ENCODE results near the gene EYS.
"Not testable (repeated sequence)": the region's sequence is repeated elsewhere in the genome, so short reads cannot be mapped to it uniquely, and the experiment has no call there.

The EYS gene

DNA sequence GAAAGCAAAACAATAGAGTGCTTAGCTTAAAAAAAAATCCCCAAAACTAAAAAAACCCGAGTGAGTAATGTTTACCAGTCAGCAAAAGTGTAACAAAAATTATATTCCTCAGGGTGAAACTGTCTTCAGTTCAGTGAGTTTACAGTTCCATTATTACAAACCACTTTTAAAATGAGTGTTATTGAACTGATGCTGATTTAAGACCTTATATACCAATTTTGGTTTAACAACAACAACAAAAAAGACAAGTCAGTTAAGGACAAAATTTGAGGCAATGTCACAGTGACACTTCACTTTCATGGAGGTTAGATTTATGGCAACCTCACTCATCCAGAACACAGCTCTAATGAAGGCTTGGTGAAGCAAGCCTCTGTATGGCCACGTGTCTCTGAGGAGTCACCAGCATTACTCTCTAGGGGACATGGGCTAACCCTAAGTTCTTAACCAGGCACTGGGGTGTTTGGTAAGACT is 1440.6 kb downstream of the EYS start:
- DNase-seq, result no peak

DNA sequence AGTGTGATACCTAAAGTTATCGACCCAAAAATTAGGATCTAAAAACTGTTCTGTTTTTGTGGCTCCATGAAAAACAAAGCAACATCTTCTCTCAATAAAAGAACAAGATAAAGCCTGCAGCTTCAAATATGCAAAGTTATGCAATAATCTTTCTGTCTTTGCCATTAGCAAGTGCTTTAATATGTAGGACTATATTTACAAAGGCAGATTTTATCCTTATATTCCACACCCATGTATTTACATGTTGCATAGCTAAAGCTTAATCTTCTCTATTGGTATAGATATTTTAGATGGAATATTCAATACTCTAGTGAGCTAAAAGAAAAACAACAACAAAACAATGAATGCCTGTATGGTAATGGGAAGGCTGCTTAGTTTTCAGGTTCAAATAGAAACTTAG is 1443.2 kb downstream of the EYS start:
- no peak for DNase-seq

DNA sequence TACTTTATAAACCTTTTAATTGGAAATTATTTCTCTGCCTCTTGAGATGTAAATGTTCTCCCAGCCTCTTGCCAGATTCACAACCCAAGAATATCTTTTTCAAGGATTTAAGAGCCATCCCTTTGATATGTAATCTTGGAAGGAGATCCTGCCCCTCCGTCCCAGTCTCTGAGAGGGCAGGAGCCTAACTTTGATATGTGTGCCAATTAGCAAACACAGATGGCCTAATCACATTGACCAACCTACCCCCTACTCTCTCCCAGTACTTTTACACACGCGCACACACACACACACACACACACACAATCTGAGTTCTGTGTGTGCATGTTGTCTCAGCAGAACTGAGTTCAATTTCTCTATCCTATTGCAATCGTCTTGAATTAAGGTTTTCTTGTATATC is 1447.7 kb downstream of the EYS start:
- no peak for DNase-seq

DNA sequence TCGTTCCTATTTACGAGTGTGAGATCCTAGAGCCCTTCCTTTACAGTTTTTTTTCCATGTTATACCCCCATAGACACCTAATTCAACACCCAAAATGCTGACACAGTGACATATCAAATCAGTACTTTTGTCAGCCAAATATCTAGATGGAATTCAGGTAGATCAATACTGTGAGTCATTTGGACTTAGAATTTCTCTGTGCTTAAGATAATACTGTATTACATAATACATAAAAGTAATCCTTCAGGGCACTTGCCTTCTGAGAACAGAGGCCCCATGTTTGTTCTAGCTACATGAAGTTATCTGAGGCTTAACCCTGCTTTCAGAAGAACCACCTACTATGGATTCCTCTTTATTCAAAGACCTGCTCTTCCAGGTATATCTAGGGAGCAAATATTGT is 1448.3 kb downstream of the EYS start:
- DNase-seq, result no peak

DNA sequence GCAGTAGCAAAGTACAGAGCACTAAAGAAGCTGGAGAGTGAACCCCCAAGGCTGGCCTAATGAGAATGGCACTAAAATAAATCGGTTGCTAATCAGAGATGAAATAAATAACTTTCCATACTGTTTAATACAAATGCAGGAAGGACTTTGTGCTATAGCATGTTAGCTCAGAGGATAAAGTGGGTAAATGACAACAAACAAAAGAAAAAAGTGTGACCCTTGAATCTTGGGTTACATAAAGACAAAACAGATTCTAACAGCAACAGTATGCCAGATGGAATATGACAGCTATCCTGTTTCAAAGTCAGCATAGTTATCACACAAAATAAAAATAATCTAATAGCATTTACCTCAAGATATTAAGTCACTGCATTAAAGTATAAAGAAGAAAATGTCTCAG is 1448.7 kb downstream of the EYS start:
- DNase-seq, result no peak

DNA sequence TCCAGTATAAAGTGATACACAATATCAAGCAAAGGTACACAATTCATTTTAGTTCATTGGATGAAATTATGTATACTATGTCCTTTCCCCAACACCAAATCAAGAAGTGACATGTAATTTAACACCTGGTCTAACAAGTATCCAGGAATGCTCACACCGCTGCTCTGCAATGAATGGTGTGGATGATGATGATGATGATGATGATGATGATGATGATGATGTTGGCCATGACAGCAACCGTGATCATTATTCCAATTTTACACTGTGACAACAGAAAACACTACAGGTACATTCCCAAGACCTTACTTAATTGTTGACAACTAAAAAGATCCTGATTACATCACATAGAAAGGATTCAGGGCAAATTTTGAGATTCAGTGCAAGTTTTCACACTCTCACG is 1449.4 kb downstream of the EYS start:
- DNase-seq, result no peak

DNA sequence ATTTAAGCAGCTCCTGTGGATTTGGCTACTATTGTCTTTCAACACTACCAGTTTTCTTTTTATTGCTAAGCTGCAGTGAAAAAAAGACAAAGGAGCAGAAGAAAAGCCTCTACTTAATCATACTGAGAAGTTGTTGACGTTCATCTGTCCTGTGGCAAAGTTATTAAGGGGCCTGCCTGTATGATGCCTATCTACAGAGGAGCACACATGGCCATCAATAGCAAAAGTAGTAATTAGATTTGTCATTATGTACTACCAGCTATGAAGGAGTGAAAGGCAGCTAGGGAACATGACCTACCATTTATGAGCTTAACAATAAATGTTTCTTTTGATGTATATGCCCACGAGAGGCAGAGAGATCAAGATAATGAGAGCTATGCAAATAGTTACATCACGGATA is 1450.5 kb downstream of the EYS start:
- no peak for DNase-seq

DNA sequence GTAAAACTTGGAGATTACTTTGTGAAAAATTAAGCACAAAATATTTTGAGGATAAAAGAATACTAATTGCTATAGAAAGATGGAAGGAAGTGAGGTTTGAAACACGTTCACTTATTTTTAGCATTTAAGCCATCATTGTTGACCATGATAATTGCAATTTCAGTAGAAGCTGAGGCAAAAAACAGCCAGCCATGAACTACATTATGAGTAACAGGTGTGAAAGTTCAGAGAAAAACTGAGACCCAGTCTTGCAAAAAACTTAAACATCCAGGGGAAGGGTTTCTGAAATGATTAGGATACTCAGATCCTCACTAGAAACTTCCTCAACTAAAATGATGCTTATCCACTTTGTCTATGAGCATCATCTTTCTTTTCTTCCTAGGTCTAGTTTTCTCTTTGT is 1452.0 kb downstream of the EYS start:
- DNase-seq, result no peak

DNA sequence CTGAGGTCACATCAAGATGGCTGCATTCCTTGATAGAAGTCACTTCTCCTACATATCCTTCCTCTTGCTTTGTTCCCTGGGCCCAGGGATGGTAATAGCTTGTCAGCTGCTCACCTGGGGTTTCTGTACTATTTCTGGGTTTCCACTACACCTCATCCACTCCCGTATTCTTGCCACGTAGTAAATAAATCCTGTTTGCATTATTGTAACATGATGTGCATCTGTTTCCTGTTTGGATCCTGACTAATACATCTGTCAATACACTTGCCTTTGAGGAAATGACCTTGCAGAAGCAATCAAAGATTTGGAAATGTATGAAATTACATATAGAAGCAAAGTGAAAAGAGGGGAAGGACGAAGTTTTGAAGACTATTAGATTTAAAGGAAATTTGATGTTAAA is 1452.5 kb downstream of the EYS start:
- no peak for DNase-seq

DNA sequence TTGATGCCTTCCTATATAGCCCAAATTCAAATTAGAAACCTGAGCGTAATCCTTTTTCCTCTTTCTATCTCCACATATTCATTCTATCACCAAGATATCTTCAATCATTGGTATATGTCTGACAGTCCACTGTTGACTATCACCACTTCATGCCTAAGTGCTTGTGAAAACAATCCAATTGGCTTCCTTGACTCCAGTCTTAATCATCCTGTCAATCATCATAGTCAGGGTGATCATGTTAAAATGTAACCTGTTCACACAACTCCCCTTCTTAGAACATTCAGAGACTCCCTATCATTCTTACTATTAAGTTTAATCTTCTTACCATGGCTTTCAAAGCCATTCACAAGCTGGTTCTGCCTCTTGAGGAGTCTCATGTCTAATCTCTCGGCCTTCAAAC is 1454.8 kb downstream of the EYS start:
- DNase-seq, result no peak

DNA sequence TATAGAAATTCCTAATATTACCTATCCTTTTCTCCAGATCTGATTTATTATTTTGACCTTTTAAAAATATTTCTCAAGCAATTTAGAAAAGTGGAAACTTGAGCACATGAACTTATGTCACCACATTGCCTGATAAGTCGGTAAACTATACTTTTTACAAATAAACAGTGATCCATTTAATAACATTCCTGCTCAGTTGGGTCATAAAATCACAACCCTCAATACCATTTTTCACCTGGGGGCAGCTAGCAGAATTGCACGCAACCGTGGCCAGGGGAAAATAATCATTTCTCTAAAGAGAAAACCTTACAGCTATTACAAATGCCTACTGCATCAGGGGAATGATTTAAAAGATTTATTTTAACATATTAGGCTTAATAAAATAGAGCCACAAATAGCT is 1456.9 kb downstream of the EYS start:
- no peak for DNase-seq

DNA sequence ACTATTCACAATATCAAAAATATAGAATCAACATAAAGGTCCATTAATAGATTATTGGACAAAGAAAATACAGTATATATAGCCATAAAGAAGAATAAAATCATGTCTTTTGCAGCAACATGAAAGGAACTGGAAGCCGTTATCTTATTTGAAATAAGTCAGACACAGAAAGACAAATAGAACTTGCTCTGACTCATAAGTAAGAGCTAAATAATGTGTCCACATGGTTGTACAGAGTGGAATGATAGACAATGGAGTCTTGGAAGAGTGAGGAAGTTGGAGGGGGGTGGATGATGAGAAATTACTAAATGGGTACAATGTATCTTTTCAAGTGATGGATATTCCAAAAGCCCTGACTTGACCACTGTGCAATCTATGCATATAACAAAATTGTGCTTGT is 1457.9 kb downstream of the EYS start:
- DNase-seq, result no peak

DNA sequence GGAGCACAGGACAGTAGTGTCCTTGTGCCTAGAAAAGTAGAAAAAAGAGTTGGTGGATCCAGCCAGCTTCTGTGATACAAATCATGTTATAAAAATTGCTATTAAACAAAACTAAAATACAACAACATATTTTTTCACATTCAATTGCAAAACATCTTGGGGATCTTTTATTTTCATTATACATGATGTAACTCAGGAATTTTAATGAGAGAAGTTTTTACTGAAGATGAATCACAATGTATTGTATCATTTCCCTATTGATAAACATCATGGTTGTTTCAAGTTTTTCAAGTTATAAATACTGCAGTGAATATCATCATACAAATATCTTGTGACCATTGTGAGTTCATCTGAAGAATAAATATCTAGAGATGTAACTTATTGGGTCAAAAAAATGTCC is 1463.4 kb downstream of the EYS start:
- DNase-seq, result no peak

DNA sequence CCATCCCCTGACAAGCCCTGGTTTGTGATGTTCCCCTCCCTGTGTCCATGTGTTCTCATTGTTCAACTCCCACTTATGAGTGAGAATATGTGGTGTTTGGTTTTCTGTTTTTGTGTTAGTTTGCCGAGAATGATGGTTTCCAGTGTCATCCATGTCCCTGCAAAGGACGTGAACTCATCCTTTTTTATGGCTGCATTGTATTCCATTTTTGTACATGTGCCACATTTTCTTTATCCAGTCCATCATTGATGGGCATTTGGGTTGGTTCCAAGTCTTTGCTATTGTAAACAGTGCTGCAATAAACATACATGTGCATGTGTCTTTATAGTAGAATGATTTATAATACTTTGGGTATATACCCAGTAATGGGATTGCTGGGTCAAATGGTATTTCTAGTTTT is 1468.1 kb downstream of the EYS start:
- DNase-seq, result not testable (repeated sequence)

DNA sequence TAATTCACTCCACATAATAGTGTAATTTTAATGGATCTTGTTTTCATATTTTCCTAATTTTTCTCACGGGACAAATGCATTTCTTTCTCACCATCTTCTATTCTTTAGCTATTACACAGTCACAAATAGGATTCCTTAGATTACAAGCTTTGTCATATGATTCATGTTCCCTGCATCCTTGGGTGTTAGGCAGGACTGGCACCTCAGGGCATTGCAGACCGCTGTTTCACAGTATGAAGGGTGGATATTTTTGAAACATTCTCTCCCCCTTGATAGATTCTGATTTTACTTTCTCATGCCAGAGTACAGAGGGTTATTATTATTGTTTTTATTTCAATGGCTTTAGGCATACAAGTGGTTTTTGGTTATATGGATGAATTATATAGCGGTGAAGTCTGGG is 1469.0 kb downstream of the EYS start:
- no peak for DNase-seq

DNA sequence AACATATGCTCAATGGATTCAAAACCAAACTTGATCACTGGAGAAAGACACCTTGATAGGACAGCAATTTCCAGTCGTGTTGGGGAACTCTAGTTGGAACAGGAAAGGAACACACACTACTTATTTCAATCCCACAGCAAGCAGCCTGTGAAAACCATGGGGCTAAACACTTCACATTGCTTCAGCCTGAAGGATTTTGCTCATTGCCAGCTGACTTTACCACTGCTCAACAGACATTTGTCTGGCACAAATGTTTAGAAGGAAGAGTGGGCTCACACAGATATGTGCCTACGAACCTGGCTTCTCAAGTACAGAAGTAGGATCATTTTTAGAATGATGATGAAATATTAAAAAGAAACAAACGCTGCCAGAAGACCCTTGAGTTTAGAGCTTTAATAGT is 1473.3 kb downstream of the EYS start:
- DNase-seq, result no peak

DNA sequence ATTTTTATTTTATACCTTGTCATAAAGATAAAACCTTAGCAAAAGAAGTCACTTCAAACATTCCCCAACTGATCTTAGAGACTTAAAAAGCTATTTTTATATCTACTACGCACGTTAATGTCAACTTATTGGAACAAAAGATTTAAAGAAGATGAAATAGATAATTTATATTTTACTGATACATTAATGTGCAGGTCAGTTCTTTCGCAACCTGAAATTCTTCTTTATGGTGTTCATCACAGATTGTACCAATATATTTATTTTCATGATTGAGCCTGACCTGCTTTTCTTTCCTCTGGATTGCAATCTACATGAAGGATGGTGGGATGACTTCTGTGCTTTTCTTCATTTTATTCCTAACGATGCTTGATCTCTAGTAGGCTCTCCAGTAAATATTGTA is 1475.1 kb downstream of the EYS start:
- DNase-seq, result no peak

DNA sequence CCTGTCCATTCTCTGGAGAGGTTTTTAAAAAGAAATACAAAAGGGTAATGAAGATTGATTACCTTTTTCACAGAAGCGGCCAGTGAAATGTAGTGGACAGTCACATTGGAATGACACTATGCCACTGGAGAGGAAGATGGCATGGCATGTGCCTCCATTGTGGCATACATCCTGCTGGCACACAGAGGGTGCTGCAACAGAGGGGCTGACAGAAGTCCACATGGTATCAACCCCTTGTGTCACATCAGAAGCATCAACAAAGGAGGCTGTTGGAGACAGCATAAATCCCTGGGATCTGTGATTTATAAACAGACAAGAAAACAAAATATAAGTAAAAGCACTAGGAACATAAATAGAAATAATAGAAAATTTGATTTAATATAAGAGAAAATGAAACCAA is 1476.5 kb downstream of the EYS start:
- no peak for DNase-seq

DNA sequence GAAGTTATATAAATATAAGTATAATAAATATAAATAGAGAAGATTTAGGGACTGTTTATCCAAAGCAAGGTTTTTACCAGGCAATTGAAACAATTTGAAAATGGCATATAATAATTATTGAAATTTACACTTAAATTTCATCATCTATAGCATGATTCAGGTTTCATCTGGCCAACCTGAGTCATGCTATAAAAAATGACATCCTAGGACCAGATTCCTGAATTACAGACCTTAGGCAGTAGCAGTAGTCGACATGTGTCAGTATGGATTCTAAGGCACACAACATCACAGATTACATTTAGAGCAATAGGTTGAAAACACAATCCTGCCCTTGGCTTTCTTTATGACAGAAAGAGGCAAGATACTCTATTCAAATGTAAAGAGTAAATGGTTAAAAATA is 1479.2 kb downstream of the EYS start:
- no peak for DNase-seq

DNA sequence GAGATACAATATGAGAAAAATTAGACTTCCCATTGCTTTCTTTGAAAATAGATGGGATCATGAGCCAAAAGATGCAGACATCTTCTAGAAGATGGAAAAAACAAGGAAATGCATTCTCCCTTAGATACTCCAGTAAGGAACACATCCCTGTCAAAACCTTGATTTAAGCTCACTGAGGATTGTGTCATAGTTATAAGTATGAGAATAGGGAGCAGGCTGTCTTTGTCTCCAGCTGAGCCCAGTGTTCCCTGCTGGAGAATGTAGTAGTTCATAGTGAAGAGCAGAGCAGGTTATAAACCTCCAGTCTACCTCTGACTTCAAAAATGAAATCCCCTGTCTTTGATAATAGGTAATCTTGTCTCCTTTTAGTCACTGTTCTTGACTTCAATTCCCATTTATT is 1481.5 kb downstream of the EYS start:
- no peak for DNase-seq

DNA sequence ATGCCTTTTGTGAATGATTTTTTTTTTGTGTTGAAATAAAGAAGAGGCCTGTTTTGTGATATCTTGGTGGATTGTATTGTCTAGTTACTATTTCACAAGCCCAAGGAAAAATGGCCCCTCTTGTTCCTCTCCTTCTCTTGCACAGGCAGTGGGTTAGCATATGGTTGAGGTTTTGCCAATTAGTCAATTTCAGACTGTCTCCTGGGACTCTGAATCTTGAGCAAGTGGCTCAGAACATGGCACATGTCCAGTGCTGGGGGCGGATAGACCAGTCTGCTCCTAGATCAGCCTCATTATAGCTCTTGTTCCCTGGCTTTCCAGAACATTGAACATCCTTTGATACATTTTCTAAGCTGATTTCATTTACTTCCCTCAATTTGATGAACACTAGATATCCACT is 1482.2 kb downstream of the EYS start:
- no peak for DNase-seq

DNA sequence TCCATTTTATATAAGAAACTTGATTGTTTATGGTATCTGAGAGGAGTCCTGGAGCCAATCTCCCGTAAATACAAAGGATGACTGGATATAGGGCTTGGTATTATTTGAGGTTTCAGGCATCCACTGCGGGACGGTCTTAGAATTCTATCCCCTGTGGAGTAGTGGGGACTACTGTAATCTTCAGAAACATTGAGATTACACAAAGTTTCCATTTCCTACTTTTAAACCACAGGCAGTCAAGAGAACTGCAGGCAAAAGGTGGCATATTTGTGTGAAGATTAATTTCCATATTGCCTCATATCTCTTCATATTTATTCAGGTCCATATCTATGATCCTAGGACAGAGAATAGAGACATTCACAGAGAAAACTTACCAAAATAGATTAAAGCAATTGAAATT is 1485.2 kb downstream of the EYS start:
- DNase-seq, result no peak

DNA sequence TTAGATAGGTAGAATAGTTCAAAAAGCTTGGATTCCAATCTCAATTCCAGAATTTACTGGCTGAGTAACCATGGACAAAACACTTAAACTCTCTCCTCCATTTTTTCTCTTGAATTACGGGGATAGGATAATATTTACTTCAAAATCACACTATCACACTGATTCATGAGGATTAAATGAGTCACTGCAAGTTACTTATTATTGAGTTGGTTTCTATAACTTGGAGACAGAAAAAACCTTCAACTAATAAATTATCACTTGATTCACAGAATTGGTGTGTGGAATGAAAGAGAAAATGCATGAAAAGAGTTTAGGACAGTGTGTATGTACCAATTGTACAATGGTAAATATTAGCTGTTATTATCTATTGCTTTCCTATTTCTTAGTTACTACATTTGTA is 1486.2 kb downstream of the EYS start:
- DNase-seq, result no peak

DNA sequence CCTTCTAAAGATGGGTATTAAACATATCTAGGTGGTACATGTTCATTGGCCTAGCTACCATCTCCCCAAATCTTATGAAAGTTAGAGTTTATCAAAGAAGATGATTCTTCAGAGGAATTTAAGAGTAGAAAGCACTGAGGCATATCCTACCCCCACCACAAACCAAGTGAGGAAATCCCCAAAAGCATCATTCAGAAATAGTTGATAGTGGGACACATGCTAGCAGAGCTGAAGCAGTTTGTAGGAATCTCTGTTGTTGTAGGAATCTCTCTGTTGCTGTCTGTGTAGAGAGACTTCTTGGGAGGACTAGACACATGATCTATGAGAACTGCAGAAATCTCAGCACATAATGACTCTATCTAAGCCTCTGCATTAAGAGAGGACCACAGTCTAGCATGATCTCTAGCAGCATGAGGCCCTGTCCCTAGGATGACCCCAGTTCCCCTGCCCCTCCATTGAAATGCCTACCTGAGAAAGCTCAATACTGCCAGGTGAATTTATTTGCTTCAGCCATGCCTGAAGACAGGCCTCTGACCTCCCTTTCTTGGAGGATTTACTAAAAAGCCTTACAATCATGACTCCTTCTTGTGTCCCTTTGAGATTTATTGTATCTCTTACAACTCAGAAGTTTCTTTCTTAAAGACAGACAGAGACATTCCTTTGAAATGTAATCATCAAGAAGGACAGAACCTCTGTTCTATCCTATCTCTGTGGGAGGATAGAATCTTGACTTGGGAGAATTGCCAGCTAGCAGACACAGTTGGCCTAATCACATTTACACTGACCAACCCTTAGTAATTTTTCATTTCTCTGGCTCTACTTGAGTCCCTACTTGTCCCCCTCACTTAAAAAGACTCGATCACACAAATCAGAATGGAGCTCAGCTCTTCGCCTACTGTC is 1489.1 kb downstream of the EYS start:
- no peak for DNase-seq

DNA sequence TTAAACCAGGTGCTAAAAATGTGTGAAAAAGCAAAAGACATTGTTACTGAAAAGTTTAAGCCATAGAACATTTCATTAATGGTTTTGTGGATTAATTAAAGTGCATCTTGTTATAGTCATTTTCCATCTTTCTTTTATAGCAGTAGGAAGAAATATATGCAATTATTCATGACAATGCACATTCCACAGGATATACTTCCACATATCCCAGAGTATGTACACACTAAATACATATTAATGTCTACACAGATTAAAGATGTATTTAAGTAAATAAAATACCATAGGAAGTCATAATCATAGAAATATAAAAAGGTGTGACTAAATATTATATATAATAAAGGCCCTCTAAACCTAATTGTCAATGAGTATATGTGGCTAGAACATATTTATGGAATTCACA is 1492.7 kb downstream of the EYS start:
- no peak for DNase-seq

All from SW 1271 (cell line).